Fibroblast of gingiva (primary cell): ENCODE data around the gene SBF2.
"Not testable (repeated sequence)": the region's sequence is repeated elsewhere in the genome, so short reads cannot be mapped to it uniquely, and the experiment has no call there.

Experiments
- DNase-seq: peaks from one replicate; pipeline ENCODE4 v3.0.0-alpha.2; 2011; ENCODE audit warnings: low read depth

The SBF2 gene

DNA sequence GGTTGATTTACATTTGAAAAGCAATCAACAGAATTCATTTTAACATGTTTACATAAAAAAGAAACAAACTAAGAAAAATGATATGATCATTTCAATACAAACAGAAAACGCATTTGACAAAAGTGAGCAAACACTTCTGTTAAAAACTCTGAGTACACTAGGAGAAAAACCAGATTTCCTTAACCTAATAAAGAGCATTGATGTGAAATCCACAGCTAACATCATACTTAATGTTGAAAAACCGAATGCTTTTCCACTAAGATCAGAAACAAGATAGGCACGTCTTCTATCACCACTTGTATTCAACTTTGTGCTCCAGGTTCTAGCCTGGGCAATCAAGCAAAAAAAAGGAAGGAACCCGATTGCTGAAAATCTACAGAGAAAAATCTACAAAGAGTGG lies 227.6 kb downstream of the SBF2 start:
- DNase-seq = no peak

GRCh38 chr11:10064828-10065227 lies 229.2 kb downstream of the SBF2 start:
- no peak for DNase-seq

GRCh38 chr11:10058356-10058755 lies 235.7 kb downstream of the SBF2 start:
- DNase-seq = no peak

GRCh38 chr11:10051868-10052586 lies 242.0 kb downstream of the SBF2 start:
- no peak for DNase-seq

- DNase-seq = no peak
These were observed 243.5 kb downstream of the SBF2 start for GRCh38 chr11:10050561-10050960.

- DNase-seq = no peak
These were observed 244.3 kb downstream of the SBF2 start for GRCh38 chr11:10049756-10050155.

GRCh38 chr11:10048350-10048749 lies 245.7 kb downstream of the SBF2 start:
- no peak for DNase-seq

GRCh38 chr11:10044618-10045017 lies 249.4 kb downstream of the SBF2 start:
- DNase-seq = peak; percentile 13

- DNase-seq = no peak
These were observed 251.3 kb downstream of the SBF2 start for GRCh38 chr11:10042699-10043098.

- DNase-seq = no peak
These were observed 252.1 kb downstream of the SBF2 start for GRCh38 chr11:10041748-10042446.

DNA sequence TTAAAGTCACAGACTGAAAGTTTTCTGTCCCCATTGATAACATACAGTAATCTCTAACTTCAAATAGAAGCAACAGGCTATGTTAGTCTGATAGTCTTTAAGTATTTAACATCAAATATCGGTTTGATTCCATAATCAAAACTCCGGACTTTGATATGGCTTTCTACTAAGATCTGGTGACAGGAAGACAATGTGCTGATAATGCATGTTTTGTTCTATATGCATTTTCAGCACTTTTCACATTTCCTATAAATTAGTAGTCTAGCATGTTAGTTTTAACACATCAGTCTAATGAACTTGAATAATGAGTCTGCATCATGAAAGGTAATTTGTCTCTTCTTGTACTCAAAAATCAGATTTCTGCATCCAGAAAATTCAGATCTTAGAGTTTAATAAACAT lies 252.7 kb downstream of the SBF2 start:
- DNase-seq = no peak

DNA sequence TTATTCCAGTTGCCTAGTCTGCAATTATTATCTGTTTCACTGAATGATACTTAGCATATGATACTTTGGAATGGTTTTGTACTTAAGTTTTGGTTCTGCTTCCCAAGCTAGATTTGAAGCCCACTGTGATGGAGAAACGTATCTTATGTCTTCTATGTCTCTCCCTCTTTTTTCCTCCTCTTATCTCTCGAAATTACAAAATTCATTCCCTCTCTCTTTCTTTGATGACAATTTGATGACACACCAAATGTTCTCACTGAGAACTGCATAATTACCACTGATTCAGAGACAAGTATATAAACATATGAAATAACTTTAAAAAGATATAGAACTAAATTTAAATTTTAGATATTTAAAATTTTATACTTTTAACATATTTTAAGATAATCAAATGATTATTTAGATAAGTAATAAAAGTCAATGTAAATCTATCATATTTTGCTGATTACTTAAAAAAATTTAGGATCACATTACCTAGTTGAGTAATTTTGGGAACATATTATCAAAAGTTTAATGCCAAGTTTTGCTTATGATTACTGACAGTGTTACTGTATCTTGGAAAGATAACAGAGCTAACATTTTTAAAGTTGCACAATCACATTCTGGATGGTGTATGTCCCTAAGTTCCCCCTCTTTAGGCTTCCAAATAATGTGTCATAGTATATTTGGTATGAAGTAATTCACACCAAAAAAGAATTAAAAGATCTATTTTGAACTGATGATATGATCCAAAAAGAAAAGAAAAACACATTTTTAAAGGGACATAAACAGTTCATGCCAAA lies 255.3 kb downstream of the SBF2 start:
- peak; percentile 40 for DNase-seq

- DNase-seq = not testable (repeated sequence)
These were observed 258.1 kb downstream of the SBF2 start for GRCh38 chr11:10035932-10036331.

- peak; percentile 54 for DNase-seq
These were observed 261.1 kb downstream of the SBF2 start for GRCh38 chr11:10032935-10033334.

DNA sequence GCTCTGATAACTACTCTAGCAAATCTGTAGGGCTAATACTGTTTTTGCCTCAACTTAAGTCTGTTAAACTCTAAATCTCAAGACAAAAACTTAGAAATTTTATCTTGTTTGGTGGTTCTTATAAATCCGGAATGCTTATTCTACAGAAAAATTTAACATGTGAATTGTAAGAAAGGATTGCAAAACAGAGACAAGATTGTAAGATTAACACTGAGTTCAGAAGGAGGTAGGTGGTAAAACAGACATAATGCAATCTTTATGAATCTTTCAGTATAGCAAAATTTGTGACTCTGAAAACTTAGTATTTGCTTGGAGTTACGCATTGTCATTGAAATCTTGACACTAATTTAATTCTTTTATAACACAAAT lies 263.9 kb downstream of the SBF2 start:
- DNase-seq = no peak

DNA sequence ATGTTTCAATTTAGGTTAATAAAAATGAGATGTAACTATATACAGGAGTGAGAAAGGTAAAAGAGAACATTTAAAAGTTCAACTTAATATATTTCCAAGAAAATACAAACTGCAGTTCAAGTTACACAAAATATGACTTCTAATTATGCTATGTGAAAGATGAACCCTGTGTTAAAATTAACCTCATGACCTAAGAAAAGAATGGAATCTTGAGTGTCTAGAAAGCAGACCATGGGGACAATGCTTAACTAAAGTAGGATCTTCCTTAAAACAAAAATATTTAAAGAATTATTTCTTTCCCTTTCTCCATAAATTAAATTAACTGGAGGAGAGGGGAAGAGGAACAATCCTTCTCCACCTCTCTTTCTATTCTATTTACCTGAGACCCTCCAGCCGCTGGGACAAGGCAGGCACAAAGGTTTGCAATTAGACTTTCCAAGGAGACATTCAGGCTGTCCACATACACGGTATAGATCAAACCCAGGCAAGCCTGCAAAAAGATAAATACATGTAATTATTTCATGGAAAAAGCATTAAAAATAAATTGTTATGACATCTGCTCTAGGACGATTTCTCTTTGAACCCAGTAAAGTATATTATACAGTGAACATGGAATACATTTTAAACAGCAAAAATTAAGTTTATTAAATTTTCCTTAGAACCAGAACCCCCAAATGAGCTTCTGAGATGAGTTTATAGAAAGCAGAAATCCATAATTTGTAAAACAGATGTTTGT lies 264.5 kb downstream of the SBF2 start:
- no peak for DNase-seq

- peak; percentile 38 for DNase-seq
These were observed 267.5 kb downstream of the SBF2 start for GRCh38 chr11:10026514-10026913.

GRCh38 chr11:10023212-10023611 lies 270.8 kb downstream of the SBF2 start:
- peak; percentile 4 for DNase-seq

DNA sequence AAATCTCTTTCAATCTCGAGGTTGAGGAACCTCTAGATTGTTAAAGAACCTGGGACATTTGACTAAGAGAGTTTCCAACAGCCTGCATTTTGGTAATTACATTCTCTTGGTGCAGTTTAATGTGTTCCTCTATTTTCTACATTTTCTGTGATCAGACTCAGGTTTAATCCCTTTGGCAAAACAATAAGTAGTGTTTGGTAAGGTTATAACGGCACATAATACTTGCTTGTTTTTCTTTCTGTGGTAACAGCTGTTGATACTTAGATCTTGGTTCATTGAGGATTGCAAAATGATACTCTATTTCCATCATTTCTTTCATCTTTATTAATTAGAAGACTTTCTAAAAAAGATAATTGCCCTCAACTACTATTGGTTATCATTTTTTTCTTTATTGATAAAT lies 271.3 kb downstream of the SBF2 start:
- DNase-seq = peak; percentile 40

DNA sequence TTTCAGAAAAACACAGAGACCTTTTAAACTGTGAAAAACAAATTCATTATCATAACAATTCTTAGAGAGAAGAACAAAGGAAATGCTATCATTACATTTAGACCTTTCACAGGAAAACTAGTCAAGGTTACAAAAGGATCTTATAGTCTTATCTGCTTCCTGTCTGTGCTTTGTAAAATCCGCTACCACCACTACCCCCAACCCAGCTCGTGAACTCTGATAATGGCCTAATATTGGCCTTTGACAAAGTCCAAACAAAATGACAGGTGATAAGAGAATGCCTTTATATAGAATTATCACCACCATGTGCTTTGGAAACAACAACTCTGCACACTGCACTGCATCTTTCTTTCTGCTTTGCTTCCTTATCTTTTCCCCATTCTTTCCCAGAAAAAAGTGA lies 272.5 kb downstream of the SBF2 start:
- no peak for DNase-seq

GRCh38 chr11:10019906-10020682 lies 273.9 kb downstream of the SBF2 start:
- DNase-seq = no peak

DNA sequence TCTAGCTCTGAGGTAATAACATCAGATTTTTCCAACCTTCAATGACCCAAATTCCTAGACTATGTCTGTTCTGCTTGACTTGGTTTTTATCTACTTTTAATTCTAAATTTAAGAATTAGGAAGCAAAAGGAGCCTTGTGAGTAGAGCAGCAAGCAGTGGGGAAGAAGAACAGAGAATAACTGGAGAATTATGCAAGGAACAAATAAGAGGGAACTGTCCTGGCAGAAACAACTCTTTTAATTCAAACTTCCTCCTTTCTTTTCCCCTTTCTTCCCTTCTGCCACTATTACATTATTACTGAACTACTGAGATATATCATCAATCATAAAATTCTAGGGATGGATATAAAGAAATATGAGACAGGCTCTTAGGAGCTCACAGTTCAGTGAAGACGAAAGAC lies 276.1 kb downstream of the SBF2 start:
- DNase-seq = no peak
